Calu3 (cell line): ENCODE measurements around the gene FTO. TPM values are rescaled to one million over a fixed set of nuclear protein-coding genes. Genes with fewer than 3 reads are reported as not detected.

Source experiments
- BruUV-seq: library from RNA; stranded (reverse); fragments of 400-500 nt; replicated peaks from 2 replicates; lab custom pipeline; 2021; lab: Mats Ljungman, UMichigan
- CTCF ChIA-PET: fragments of 300-600 bp; sonication (Branson Sonifier 250); formaldehyde crosslinking; loops from one replicate; lab custom pipeline; 2022; ENCODE audit warnings: antibody characterized with exemption; lab: Charles Lee
- DNase-seq: peaks from one replicate; pipeline ENCODE4 v3.0.0; 2022
- H3K27ac Mint-ChIP-seq: one replicate; pipeline ENCODE4 v1.8.0; 2022; ENCODE audit warnings: mixed read lengths; ENCODE audit not compliant: unreplicated experiment
- H3K27me3 Mint-ChIP-seq: one replicate; pipeline ENCODE4 v1.8.0; 2022; ENCODE audit warnings: mixed read lengths; ENCODE audit not compliant: unreplicated experiment
- H3K36me3 Mint-ChIP-seq: one replicate; pipeline ENCODE4 v1.8.0; 2022; ENCODE audit warnings: mild to moderate bottlenecking, moderate library complexity, mixed read lengths; ENCODE audit not compliant: insufficient read depth, unreplicated experiment
- H3K4me1 Mint-ChIP-seq: one replicate; pipeline ENCODE4 v1.8.0; 2022; ENCODE audit warnings: mild to moderate bottlenecking, low read depth, mixed read lengths; ENCODE audit not compliant: unreplicated experiment
- H3K4me3 Mint-ChIP-seq: one replicate; pipeline ENCODE4 v1.8.0; 2022; ENCODE audit warnings: mild to moderate bottlenecking, low read depth, moderate library complexity, mixed read lengths; ENCODE audit not compliant: unreplicated experiment
- H3K9me3 Mint-ChIP-seq: one replicate; pipeline ENCODE4 v1.8.0; 2022; ENCODE audit warnings: low read depth, mixed read lengths; ENCODE audit not compliant: unreplicated experiment
- intact Hi-C: fragments of 100-400 bp; cut with micrococcal nuclease; formaldehyde crosslinking; loops from one replicate; pipeline ENCODE4 v1.10.0; 2022; ENCODE audit not compliant: unreplicated experiment
- total RNA-seq: library from RNA; stranded (reverse); gene quantifications from 2 replicates; pipeline ENCODE4 v1.2.3, GENCODE V29; 2022
- TF ChIP-seq, protein P1 (sequence below): fragments of 200-600 bp; IDR thresholded peaks from one replicate; pipeline ENCODE4 v1.8.0; 2022; ENCODE audit warnings: antibody characterized with exemption; ENCODE audit not compliant: unreplicated experiment

FTO gene
- total RNA-seq, 1 experiment from 2014 or later, result 68.9 TPM

DNA sequence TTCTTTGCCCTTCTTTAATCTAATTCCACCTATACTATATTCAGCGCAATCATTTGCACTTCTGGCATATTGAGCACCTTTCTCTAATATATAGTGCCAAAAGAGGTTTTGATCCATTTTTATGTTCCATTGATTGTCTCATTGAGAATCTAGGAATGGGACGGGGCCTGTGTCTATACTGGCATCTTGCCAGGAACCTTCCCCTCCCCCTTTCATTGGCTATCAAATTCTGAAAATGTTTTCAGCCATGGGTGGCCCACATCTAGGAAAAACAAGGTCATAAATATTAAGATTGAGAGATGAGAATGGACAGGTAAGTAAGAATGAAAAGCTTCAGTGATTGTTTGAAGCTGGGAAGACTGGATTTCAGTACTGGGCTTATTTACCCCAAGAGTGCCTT, 159.9 kb downstream of the FTO start:
- H3K27ac Mint-ChIP-seq, result no peak overlapping the region
- TF ChIP-seq, protein P1, sequence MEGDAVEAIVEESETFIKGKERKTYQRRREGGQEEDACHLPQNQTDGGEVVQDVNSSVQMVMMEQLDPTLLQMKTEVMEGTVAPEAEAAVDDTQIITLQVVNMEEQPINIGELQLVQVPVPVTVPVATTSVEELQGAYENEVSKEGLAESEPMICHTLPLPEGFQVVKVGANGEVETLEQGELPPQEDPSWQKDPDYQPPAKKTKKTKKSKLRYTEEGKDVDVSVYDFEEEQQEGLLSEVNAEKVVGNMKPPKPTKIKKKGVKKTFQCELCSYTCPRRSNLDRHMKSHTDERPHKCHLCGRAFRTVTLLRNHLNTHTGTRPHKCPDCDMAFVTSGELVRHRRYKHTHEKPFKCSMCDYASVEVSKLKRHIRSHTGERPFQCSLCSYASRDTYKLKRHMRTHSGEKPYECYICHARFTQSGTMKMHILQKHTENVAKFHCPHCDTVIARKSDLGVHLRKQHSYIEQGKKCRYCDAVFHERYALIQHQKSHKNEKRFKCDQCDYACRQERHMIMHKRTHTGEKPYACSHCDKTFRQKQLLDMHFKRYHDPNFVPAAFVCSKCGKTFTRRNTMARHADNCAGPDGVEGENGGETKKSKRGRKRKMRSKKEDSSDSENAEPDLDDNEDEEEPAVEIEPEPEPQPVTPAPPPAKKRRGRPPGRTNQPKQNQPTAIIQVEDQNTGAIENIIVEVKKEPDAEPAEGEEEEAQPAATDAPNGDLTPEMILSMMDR, result no peak
- no peaks in the 10 kb centered on the region for H3K27me3 Mint-ChIP-seq
- intact Hi-C loops, result no loop called here
- H3K4me3 Mint-ChIP-seq, result no peak overlapping the region
- no peak for DNase-seq
- H3K36me3 Mint-ChIP-seq, result no peaks in the 10 kb centered on the region
- CTCF ChIA-PET, result no interaction called here
- H3K9me3 Mint-ChIP-seq, result no peaks in the 10 kb centered on the region
- no TSS peak for BruUV-seq
- H3K4me1 Mint-ChIP-seq, result peaks cover 13% of the 10 kb centered on the region

DNA sequence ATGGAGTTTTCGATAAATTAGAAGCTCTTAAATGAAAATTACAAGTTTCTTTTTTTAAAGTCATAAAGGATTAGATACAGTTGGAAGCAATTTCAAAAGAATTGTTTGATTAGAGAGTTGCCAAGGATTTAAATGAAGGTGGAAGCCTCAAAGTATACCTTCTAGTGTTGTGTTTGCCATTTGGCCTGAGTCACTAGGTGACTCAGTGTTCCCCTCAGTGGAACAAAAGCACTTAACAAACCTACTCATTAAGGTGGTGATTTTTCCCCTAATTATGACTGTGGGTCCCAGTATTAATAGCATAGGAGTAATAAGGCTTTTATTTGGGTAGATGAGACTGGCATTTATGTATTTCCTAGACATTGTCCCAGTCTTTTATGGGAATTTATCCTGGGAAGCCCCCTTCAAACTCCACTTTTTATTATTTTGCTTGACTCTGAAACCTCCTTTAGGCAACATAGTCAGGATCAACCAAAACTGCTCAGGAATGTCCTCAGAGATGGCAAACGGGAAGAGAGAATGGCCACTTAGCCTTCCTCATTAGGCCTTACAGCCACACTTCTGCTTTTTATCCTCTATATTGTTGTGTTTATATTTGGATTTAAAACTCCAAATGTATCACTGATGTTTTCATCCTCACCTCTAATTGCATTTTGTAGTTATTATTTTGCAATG, 161.0 kb downstream of the FTO start:
- no peaks in the 10 kb centered on the region for H3K27me3 Mint-ChIP-seq

DNA sequence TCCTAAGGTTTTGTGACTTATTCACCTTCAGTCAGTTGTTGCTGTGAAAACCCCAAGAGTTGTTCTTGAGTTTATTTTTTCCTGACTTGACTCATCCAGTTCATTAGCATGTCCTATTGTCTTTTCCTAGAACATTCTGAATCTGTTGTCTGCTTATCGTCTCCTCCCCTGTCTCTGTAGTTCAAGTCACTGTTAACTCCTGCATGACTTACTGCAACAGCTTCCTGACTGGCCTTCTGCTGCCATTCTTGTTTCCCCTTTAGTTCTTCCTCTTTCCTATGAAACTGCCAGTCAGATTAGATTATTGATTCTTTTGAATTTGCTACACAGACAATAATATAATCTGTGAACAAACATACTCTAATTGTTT, 161.5 kb downstream of the FTO start:
- H3K4me1 Mint-ChIP-seq, result peaks cover 13% of the 10 kb centered on the region
- intact Hi-C loops, result no loop called here

More for the DNA sequence above, 161.0 kb downstream of the FTO start:
- intact Hi-C loops, result no loop called here
- peak; percentile 5 for DNase-seq
- no peaks in the 10 kb centered on the region for H3K9me3 Mint-ChIP-seq
- peaks cover 13% of the 10 kb centered on the region for H3K4me1 Mint-ChIP-seq
- TF ChIP-seq, protein P1, result no peak
- CTCF ChIA-PET, result interaction anchor here (0.6 kb wide), 1 partner anchor 65 kb away, joined by 9 read pairs; no protein-coding TSS in a partner anchor
- peak overlapping the region; percentile 16 for H3K27ac Mint-ChIP-seq
- no TSS peak for BruUV-seq
- H3K36me3 Mint-ChIP-seq, result no peaks in the 10 kb centered on the region
- H3K4me3 Mint-ChIP-seq, result no peak overlapping the region

DNA sequence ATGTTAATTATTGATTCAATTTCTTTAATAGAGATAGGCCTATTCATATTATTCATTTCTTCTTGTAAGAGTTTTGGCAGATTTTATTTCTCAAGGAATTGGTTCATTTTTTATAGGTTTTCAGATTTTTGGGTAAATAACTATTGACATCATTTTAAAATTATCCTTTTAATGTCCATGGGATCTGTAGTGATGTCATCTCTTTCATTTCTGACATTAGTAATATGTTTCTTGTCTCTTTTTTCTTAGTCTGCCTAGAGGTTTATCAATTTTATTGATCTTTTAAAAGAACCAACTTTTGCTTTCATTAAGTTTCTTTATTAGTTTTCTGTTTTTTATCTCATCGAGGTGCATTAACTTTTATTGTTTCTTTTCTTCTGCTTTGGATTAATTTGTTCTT, 162.6 kb downstream of the FTO start:
- CTCF ChIA-PET, result no interaction called here
- no peak for DNase-seq
- no peak overlapping the region for H3K27ac Mint-ChIP-seq
- intact Hi-C loops, result no loop called here
- no TSS peak for BruUV-seq
- H3K4me3 Mint-ChIP-seq, result no peak overlapping the region
- H3K36me3 Mint-ChIP-seq, result no peaks in the 10 kb centered on the region
- peaks cover 4% of the 10 kb centered on the region for H3K9me3 Mint-ChIP-seq
- H3K4me1 Mint-ChIP-seq, result peaks cover 13% of the 10 kb centered on the region
- TF ChIP-seq, protein P1, result no peak
- H3K27me3 Mint-ChIP-seq, result no peaks in the 10 kb centered on the region

More for the DNA sequence above, 161.5 kb downstream of the FTO start:
- no peaks in the 10 kb centered on the region for H3K36me3 Mint-ChIP-seq
- DNase-seq, result no peak
- no peaks in the 10 kb centered on the region for H3K9me3 Mint-ChIP-seq
- H3K27me3 Mint-ChIP-seq, result no peaks in the 10 kb centered on the region
- TF ChIP-seq, protein P1, result no peak
- H3K4me3 Mint-ChIP-seq, result no peak overlapping the region
- no TSS peak for BruUV-seq
- peak overlapping the region; percentile 16 for H3K27ac Mint-ChIP-seq
- CTCF ChIA-PET, result interaction anchor here (0.6 kb wide), 1 partner anchor 64 kb away, joined by 9 read pairs; no protein-coding TSS in a partner anchor
